Peyer's patch (tissue), 4 donors: ENCODE measurements around the gene FRMPD2.
"Not testable (repeated sequence)": the region's sequence is repeated elsewhere in the genome, so short reads cannot be mapped to it uniquely, and the experiment has no call there.

Experiments used
- POLR2A ChIP-seq, 2 donors: fragments of 450-650 bp; IDR thresholded peaks; one replicate each; pipeline ENCODE4 v1.5.1; 2017; ENCODE audit warnings: antibody characterized with exemption in 2 of 2, mild to moderate bottlenecking in 2 of 2, moderate library complexity in 2 of 2
- TF ChIP-seq, protein P1 (sequence below), 6 experiments: fragments of 450-650 bp in 4 of 6; fragments of 200-600 bp in 2 of 6; sonication (generic) in 1 of 6; IDR thresholded peaks; one replicate each; pipeline ENCODE4 v1.5.1; 2017 to 2019; ENCODE audit warnings: antibody characterized with exemption in 6 of 6, mild to moderate bottlenecking in 3 of 6, moderate library complexity in 1 of 6

DNA sequence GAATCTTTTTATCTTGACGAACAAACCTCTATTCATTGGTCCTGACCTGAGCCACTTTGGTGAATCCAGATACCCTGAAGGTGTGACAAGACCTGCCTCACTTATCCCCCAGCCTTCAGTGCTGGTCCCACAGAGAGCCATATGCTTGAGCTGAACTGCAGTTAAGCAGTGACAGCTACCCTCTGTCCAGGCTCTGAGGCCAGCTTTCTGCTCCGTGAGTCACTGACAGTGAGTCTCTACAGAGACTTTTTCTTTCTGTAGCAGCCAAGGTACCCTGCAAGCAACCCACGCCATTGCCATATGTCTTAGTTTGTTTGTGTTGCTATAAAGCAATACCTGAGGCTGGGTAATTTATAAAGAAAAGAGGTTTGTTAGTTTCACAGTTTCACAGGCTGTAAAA, 133.5 kb downstream of the FRMPD2 start:
- TF ChIP-seq, protein P1, sequence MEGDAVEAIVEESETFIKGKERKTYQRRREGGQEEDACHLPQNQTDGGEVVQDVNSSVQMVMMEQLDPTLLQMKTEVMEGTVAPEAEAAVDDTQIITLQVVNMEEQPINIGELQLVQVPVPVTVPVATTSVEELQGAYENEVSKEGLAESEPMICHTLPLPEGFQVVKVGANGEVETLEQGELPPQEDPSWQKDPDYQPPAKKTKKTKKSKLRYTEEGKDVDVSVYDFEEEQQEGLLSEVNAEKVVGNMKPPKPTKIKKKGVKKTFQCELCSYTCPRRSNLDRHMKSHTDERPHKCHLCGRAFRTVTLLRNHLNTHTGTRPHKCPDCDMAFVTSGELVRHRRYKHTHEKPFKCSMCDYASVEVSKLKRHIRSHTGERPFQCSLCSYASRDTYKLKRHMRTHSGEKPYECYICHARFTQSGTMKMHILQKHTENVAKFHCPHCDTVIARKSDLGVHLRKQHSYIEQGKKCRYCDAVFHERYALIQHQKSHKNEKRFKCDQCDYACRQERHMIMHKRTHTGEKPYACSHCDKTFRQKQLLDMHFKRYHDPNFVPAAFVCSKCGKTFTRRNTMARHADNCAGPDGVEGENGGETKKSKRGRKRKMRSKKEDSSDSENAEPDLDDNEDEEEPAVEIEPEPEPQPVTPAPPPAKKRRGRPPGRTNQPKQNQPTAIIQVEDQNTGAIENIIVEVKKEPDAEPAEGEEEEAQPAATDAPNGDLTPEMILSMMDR (IDR thresholded peaks at IDR 0.05) = not testable (repeated sequence)
- TF ChIP-seq POLR2A (IDR thresholded peaks at IDR 0.05) = not testable (repeated sequence)
